GM12864 (cell line): Measurements from ENCODE around the gene LOC101059915.
A peak's percentile ranks its signal among the peaks of the same experiment; 100 is the strongest.

Experiments
- DNase-seq: peaks from one replicate; pipeline ENCODE4 v3.0.0-alpha.2; 2011; ENCODE audit warnings: low read depth
- H3K4me3 ChIP-seq: 2 replicates; pipeline ENCODE4 v1.5.1; 2011; ENCODE audit warnings: mild to moderate bottlenecking, low read depth, low read length, control low read depth
- CTCF ChIP-seq: IDR thresholded peaks from 2 replicates; pipeline ENCODE4 v1.5.1; 2011; ENCODE audit warnings: low read depth, mild to moderate bottlenecking, moderate library complexity, low read length, control low read depth, inconsistent platforms; ENCODE audit errors: missing control alignments

LOC101059915 gene

GRCh38 chrX:71621603-71622002, 45.7 kb upstream of the LOC101059915 start:
- no peak overlapping the region for H3K4me3 ChIP-seq
- TF ChIP-seq CTCF: no peak
- DNase-seq: no peak

GRCh38 chrX:71622032-71622575, 45.2 kb upstream of the LOC101059915 start:
- H3K4me3 ChIP-seq: no peak overlapping the region
- TF ChIP-seq CTCF: no peak

GRCh38 chrX:71622576-71623450, 44.5 kb upstream of the LOC101059915 start:
- peak; percentile 29 for TF ChIP-seq CTCF
- H3K4me3 ChIP-seq: no peak overlapping the region
- DNase-seq: no peak

More at GRCh38 chrX:71622032-71622575, 45.2 kb upstream of the LOC101059915 start:
- DNase-seq: no peak

GRCh38 chrX:71623714-71624113, 43.6 kb upstream of the LOC101059915 start:
- no peak for DNase-seq
- no peak overlapping the region for H3K4me3 ChIP-seq
- no peak for TF ChIP-seq CTCF

- TF ChIP-seq CTCF: no peak
- H3K4me3 ChIP-seq: no peak overlapping the region
- DNase-seq: no peak
Measured at GRCh38 chrX:71625471-71625870, 41.9 kb upstream of the LOC101059915 start.

GRCh38 chrX:71626576-71626975, 40.8 kb upstream of the LOC101059915 start:
- no peak overlapping the region for H3K4me3 ChIP-seq
- DNase-seq: no peak
- no peak for TF ChIP-seq CTCF
